ENCODE measurements around the gene NHP2.

Gene NHP2

DNA sequence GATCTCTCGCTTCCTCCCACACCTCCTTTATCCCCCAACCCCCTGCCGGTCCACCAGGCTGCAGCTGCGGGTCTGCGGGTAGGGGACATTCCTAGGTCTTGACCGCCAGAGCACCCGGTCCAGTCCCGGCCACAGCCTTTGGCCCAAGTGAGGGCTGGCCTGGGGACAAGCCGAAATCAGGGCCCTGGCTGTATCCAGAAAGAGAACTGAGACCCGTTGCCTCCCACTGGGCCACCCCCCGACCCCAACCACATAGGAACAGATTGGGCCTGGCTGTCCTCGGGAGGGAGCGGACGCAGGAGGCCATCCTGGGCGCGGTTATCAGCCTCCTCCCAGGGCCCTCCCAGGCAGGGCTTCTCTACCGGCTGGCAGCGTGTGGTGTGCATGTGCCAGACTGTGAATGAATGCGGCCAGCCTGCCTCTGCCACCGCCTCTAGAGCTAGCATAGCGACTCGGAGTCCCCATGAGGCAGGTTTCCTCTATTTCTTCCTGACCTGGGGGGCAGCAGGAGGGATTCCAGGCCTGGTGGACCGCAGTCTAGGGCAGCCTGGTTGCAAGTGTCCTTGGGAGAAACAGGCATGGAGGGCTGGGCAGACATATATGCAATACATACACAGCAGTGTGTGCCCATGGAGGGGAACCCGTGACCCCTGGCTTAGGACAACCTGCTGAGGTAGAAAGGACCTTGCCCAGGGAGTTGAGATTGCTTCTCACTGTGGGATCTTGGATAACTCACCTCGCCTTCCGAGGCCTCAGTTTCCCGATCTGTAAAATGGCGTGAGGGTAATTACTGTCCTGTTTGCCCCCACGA lies 39.2 kb downstream of the NHP2 start:
- no peak for DNase-seq (ENCODE audit: low spot score)

DNA sequence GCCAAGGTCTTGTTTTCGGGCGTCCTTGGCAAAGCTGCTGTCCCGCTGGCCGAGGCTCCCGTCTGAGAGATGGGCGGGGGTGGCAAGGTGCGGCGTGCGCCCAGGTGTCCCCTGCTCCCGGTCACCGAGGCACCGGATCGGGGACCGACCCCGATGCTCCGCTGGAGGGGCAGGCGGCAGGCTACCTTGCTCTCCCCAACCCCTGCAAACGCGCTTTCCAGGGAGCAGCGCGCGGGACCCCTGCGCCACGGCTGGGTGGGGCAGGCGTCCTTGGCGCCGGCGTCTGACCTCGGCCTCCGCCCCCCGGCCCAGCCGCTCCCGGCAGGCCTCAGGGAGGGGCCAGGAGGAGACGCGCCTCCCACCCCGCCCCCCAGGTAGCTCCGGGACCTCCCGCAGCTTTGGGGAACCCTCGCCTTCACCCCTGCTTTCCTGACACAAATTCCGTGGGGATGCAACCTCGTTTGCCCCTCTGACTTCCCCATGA lies 39.8 kb downstream of the NHP2 start:
- DNase-seq (ENCODE audit: low spot score), result no peak

DNA sequence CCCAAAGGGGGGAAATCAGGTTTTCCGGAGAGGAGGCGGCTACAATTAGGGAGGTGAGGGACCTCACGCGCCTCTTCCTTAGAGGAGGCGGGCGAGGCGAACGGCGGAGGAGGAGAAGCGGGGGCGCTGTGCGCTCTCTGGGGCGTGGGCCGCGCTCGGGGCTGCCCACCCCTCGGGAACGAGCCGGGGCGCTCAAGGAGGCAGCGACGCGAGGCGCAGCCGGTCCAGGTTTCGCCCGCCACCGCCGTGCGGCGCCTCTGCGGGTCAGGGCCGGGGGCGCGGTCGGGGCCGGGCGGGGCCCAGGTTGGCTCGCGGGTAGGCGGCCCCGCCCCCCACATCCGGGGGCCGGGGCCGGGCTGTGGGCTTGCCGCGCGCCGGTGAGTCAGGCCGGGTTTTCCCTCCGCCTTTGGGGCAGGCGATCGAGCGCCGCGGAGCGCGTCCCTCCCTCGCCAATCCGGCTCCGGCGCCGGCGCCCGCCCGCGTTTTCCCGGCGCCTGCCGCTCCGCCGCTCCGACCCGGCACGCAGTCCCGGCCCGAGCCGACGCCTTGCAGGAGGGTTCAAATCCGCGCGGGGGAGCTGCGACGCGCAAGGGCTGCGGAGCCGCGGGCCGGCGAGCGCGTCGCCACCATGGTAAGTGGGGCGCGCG lies 40.4 kb downstream of the NHP2 start, which contains the start of gene N4BP3:
N4BP3 (plus strand) TSS at position 392 of the 647 bp plus-strand sequence. CDS start 6,052 bp downstream, outside the sequence.
- peak; percentile 91 for DNase-seq (ENCODE audit: low spot score)

GRCh38 chr5:178112545-178112944 lies 41.1 kb downstream of the NHP2 start:
- no peak for DNase-seq (ENCODE audit: low spot score)

DNA sequence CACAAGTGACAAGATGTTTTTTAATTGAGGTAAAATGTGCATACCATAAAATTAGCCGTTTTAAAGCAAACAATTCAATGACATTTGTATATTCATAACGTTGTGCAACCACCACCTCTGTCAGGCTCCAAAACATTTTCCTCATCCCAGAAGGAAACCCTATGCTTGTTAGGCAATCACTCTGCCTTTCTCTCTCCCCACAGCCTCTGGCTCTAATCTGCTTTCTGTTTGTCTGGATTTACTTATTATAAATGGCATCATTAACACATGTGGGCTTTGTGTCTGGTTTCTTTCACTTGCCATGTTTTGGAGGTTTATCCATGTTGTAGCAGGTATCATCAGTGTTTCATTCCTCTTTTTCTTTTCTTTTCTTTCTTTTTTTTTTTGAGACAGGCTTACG lies 41.8 kb downstream of the NHP2 start:
- no peak for DNase-seq (ENCODE audit: low spot score)

GRCh38 chr5:178110511-178110910 lies 43.2 kb downstream of the NHP2 start:
- no peak for DNase-seq (ENCODE audit: low spot score)

- no peak for DNase-seq (ENCODE audit: low spot score)
Observed at GRCh38 chr5:178108966-178109365, 44.7 kb downstream of the NHP2 start.

DNA sequence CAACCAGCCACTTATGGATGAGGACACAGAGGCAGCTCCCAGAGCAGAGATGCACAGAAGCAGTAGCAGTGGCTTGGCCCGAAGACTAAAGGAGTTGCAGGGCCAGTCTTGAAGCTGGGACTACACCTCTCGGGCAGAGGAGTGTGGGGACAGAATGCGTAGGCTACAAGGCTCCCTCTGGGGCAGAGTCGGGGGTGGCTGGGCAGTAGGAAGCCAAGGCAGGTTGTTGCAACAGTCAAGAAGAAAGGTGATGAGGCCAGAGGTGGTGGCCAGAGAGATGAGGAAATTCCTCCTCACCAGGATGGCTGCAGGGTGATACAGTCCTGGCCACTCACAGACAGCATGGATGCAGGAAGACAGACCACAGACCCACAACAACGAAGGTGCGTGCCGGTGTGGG lies 45.2 kb downstream of the NHP2 start:
- DNase-seq (ENCODE audit: low spot score), result no peak

GRCh38 chr5:178107756-178108310 lies 45.9 kb downstream of the NHP2 start:
- no peak for DNase-seq (ENCODE audit: low spot score)

- DNase-seq (ENCODE audit: low spot score), result no peak
Observed at GRCh38 chr5:178106556-178107239, 47.0 kb downstream of the NHP2 start.

GRCh38 chr5:178106086-178106485 lies 47.6 kb downstream of the NHP2 start:
- DNase-seq (ENCODE audit: low spot score), result no peak

GRCh38 chr5:178104492-178104891 lies 49.2 kb downstream of the NHP2 start:
- no peak for DNase-seq (ENCODE audit: low spot score)

DNA sequence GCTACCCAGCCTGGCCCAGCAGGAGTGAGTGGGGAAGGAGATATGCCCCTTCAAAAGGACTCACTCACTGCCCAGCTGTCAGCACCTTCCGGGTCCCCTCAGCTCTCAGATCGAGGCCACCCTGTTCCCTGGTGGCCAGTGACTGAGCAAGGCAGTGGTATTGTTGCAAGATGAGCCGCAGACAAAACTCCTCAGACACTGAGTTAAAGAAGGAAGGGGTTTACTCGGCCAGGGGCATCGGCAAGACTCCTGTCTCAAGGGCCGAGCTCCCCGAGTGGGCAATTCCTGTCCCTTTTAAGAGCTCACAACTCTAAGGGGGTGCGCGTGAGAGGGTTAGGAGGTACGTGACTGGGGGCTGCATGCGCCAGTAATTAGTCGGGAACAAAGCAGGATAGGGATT lies 50.1 kb downstream of the NHP2 start:
- no peak for DNase-seq (ENCODE audit: low spot score)
